ENCODE data around the gene NUP54. TPM values are rescaled to one million over a fixed set of nuclear protein-coding genes. Genes with fewer than 3 reads are reported as not detected.

NUP54 gene
- total RNA-seq, 1 experiment from 2014 or later: 37.3 TPM

- DNase-seq (ENCODE audit: extremely low read depth, low read depth): no peak
Observed at GRCh38 chr4:76074993-76075600, 73.1 kb downstream of the NUP54 start.

GRCh38 chr4:76074468-76074867 is 73.7 kb downstream of the NUP54 start, which contains the start of gene ART3:
Gene ART3, plus strand, starts transcription at chr4:76074709. Its CDS starts 1,181 bp downstream, at chr4:76075890.
- DNase-seq (ENCODE audit: extremely low read depth, low read depth): no peak

GRCh38 chr4:76072760-76073159 is 75.4 kb downstream of the NUP54 start:
- DNase-seq (ENCODE audit: extremely low read depth, low read depth): no peak

DNA sequence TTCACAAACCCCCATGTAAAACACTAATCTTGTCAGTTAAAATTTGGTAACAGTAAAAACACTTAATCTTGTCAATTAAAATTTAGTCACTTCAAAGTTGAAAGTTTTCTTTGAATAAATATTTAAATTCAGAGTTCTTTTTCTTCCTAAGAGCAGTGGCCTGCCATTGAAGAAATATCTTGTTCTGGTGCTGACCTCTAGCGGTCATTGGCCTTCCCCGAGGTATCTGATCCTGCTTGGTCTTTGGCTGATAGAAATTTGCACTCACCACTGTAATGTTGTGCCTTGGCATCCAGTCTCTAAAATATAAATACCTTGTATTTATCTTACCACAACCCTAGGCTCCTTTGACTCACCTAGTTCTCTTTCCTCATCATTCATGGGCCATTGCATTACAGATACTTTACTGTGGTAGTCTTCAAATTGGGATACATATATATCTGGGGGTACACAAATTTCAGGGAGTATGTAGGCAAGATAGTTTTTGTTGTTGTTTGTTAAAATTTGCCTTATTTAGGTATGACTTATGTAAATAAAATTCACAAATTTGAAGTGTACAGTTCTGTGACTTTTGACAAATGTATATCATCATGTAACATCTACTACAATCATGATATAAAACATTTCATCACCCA is 80.4 kb downstream of the NUP54 start:
- peak; percentile 55 for DNase-seq (ENCODE audit: extremely low read depth, low read depth)

DNA sequence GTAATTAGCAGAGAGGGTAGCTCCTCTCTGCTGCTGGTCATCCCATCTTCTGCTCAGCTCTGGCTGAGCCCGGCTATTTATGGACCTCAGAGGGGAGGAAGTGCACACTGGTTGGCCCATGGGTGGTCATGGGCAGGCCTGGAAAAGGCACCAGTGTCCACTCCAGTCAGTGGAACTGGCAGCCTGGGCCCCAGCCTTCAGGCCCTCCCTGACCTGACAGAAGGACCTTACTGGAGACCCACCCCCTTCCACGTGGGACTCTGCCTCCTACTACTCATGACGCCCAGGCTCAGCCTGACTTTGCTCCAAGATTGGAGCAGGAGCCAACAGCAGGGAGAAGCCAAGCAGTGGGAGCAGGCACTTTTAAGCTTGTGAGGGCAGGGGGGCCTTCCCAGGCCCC is 81.7 kb downstream of the NUP54 start:
- no peak for DNase-seq (ENCODE audit: extremely low read depth, low read depth)

Other genes starting within 250 kb of the NUP54 start
- gene PPEF2, start 245.9 kb downstream of the NUP54 start, total RNA-seq (2014; rRNA removed; shearing (Covaris generic)): not detected in 2 replicates
- gene NAAA, start 207.4 kb downstream of the NUP54 start, total RNA-seq (2014; rRNA removed; shearing (Covaris generic)): 14.2 and 17.6 TPM in 2 replicates
- 41.3 and 45.7 TPM in 2 replicates for gene SDAD1, start 157.5 kb downstream of the NUP54 start, total RNA-seq (2014; rRNA removed; shearing (Covaris generic))
- gene CXCL9, start 140.9 kb downstream of the NUP54 start, total RNA-seq (2014; rRNA removed; shearing (Covaris generic)): not detected in 2 replicates
- gene CXCL10, start 124.9 kb downstream of the NUP54 start, total RNA-seq (2014; rRNA removed; shearing (Covaris generic)): not detected in 2 replicates
- not detected in 2 replicates for gene CXCL11, start 112.3 kb downstream of the NUP54 start, total RNA-seq (2014; rRNA removed; shearing (Covaris generic))
- gene ART3, start 73.7 kb downstream of the NUP54 start, total RNA-seq (2014; rRNA removed; shearing (Covaris generic)): not detected in 2 replicates
- 133 and 137 TPM in 2 replicates for gene SCARB2, start 65.4 kb upstream of the NUP54 start, total RNA-seq (2014; rRNA removed; shearing (Covaris generic))
- gene FAM47E, start 103.3 kb upstream of the NUP54 start, total RNA-seq (2014; rRNA removed; shearing (Covaris generic)): 0.30 and 0.78 TPM in 2 replicates
- 1.9 and 3.3 TPM in 2 replicates for gene STBD1, start 158.3 kb upstream of the NUP54 start, total RNA-seq (2014; rRNA removed; shearing (Covaris generic))

Data from NCI-H460 (cell line).